DND-41 (cell line): ENCODE measurements around the gene GPR146.

ENCODE experiments used
- ATAC-seq: fragments of 200-7000 bp; cut with Tn5 transposase; 3 replicates; pipeline ENCODE4 v1.9.1; 2021; ENCODE audit warnings: low read depth; ENCODE audit not compliant: insufficient read depth
- DNase-seq: peaks from one replicate; pipeline ENCODE4 v3.0.0-alpha.2; 2020
- H2AFZ ChIP-seq: 2 replicates; pipeline ENCODE4 v1.6.0; 2012; ENCODE audit warnings: low read depth, low read length
- H3K27ac ChIP-seq: 2 replicates; pipeline ENCODE4 v1.5.1; 2012; ENCODE audit warnings: low read length, inconsistent platforms
- H3K27me3 ChIP-seq: fragments of 200-600 bp; sonication (generic); 2 replicates; pipeline ENCODE4 v1.6.0; 2012; ENCODE audit warnings: low read length, mild to moderate bottlenecking, inconsistent platforms; ENCODE audit not compliant: insufficient read depth, poor library complexity
- H3K36me3 ChIP-seq: 2 replicates; pipeline ENCODE4 v1.5.1; 2012; ENCODE audit warnings: low read length, inconsistent platforms; ENCODE audit not compliant: insufficient read depth
- H3K4me1 ChIP-seq: 2 replicates; pipeline ENCODE4 v1.5.1; 2012; ENCODE audit warnings: mild to moderate bottlenecking, low read length; ENCODE audit not compliant: insufficient read depth
- H3K4me2 ChIP-seq: 2 replicates; pipeline ENCODE4 v1.6.0; 2012; ENCODE audit warnings: mild to moderate bottlenecking, moderate library complexity, low read length, inconsistent platforms; ENCODE audit not compliant: insufficient read depth
- H3K4me3 ChIP-seq, 2 experiments: fragments of 200-600 bp in 1 of 2; shearing (Covaris generic) in 1 of 2; 2 replicates each; pipeline ENCODE4 v1.5.1; 2012 to 2016; ENCODE audit warnings: inconsistent platforms in 2 of 2, low read length in 2 of 2, mild to moderate bottlenecking in 2 of 2, low read depth in 1 of 2, moderate library complexity in 1 of 2
- H3K79me2 ChIP-seq: 2 replicates; pipeline ENCODE4 v1.6.0; 2012; ENCODE audit warnings: low read length, inconsistent platforms; ENCODE audit not compliant: insufficient read depth
- H3K9ac ChIP-seq: 2 replicates; pipeline ENCODE4 v1.6.0; 2012; ENCODE audit warnings: low read depth, mild to moderate bottlenecking, inconsistent platforms, low read length, moderate library complexity
- H3K9me3 ChIP-seq: 2 replicates; pipeline ENCODE4 v1.5.1; 2012; ENCODE audit warnings: low read length, moderate library complexity, mild to moderate bottlenecking, inconsistent platforms; ENCODE audit not compliant: insufficient read depth, severe bottlenecking
- H4K20me1 ChIP-seq: 2 replicates; pipeline ENCODE4 v1.6.0; 2012; ENCODE audit warnings: low read length; ENCODE audit not compliant: insufficient read depth
- CTCF ChIP-seq: IDR thresholded peaks from 2 replicates; pipeline ENCODE4 v1.5.1; 2012; ENCODE audit warnings: borderline replicate concordance, low read length, moderate library complexity, mild to moderate bottlenecking; ENCODE audit not compliant: poor library complexity, severe bottlenecking; ENCODE audit errors: extremely low read depth
- EZH2 ChIP-seq: IDR thresholded peaks from 3 replicates; pipeline ENCODE4 v1.6.1; 2012; ENCODE audit warnings: borderline replicate concordance, low read depth, mild to moderate bottlenecking, moderate library complexity, low read length, inconsistent platforms; ENCODE audit not compliant: severe bottlenecking

The GPR146 gene

GRCh38 chr7:1052031-1052818 lies 7.9 kb downstream of the GPR146 start:
- no peak overlapping the region for H2AFZ ChIP-seq
- ATAC-seq (no peak), DNase-seq (no peak)
- TF ChIP-seq EZH2 (no peak), CTCF (no peak)
- no peaks in the 10 kb centered on the region for H3K4me1 ChIP-seq
- no peaks in the 10 kb centered on the region for H3K79me2 ChIP-seq
- no peak overlapping the region for H3K4me2 ChIP-seq
- H3K36me3 ChIP-seq = no peaks in the 10 kb centered on the region; the same call in 1 of the 2 replicates
- no peaks in the 10 kb centered on the region for H3K9me3 ChIP-seq
- no peaks in the 10 kb centered on the region for H3K27me3 ChIP-seq
- no peak overlapping the region for H3K27ac ChIP-seq
- no peak overlapping the region for H3K4me3 ChIP-seq
- H4K20me1 ChIP-seq = peaks cover 44% of the 10 kb centered on the region
- H3K9ac ChIP-seq = no peak overlapping the region

- Histone ChIP-seq H3K36me3 (peaks cover 7% of the 10 kb centered on the region), H2AFZ (no peak overlapping the region), H3K4me3 (no peak overlapping the region), H3K9ac (no peak overlapping the region), H3K27ac (no peak overlapping the region), H3K27me3 (no peaks in the 10 kb centered on the region), H3K9me3 (no peaks in the 10 kb centered on the region), H3K4me2 (no peak overlapping the region), H4K20me1 (peaks cover 44% of the 10 kb centered on the region), H3K79me2 (no peaks in the 10 kb centered on the region), H3K4me1 (no peaks in the 10 kb centered on the region)
- no peak for TF ChIP-seq CTCF
- TF ChIP-seq EZH2 = no peak
- DNase-seq (no peak), ATAC-seq (no peak)
Observed at GRCh38 chr7:1053002-1053411, 8.7 kb downstream of the GPR146 start.

GRCh38 chr7:1053816-1054370 lies 9.5 kb downstream of the GPR146 start:
- ATAC-seq (no peak), DNase-seq (no peak)
- Histone ChIP-seq H3K4me3 (no peak overlapping the region), H2AFZ (no peak overlapping the region), H4K20me1 (peaks cover 38% of the 10 kb centered on the region), H3K27ac (no peak overlapping the region), H3K4me1 (no peaks in the 10 kb centered on the region), H3K27me3 (no peaks in the 10 kb centered on the region), H3K79me2 (no peaks in the 10 kb centered on the region), H3K9me3 (no peaks in the 10 kb centered on the region), H3K36me3 (peaks cover 8% of the 10 kb centered on the region), H3K4me2 (no peak overlapping the region), H3K9ac (no peak overlapping the region)
- TF ChIP-seq CTCF = no peak
- no peak for TF ChIP-seq EZH2
